Mucosa of rectum (tissue), 2 donors: Measurements from ENCODE around the gene TMEM271.

ENCODE experiments used
- H3K27ac ChIP-seq, 2 donors: one replicate each; pipeline ENCODE4 v1.7.0; 2013; ENCODE audit warnings: inconsistent platforms in 2 of 2, low read depth in 2 of 2, low read length in 2 of 2
- H3K27me3 ChIP-seq, 2 donors: one replicate each; pipeline ENCODE4 v1.7.0; 2013; ENCODE audit warnings: low read length in 2 of 2; ENCODE audit not compliant: control insufficient read depth in 2 of 2, insufficient read depth in 2 of 2
- H3K36me3 ChIP-seq, 2 donors: one replicate each; pipeline ENCODE4 v1.7.0; 2013; ENCODE audit warnings: low read length in 2 of 2; ENCODE audit not compliant: control insufficient read depth in 2 of 2, insufficient read depth in 2 of 2
- H3K4me1 ChIP-seq, 2 donors: one replicate each; pipeline ENCODE4 v1.7.0; 2013; ENCODE audit warnings: low read length in 2 of 2, mild to moderate bottlenecking in 1 of 2; ENCODE audit not compliant: control insufficient read depth in 2 of 2, insufficient read depth in 2 of 2
- H3K4me3 ChIP-seq, 2 donors: one replicate each; pipeline ENCODE4 v1.7.0; 2013; ENCODE audit warnings: low read length in 2 of 2
- H3K9ac ChIP-seq, 2 donors: one replicate each; pipeline ENCODE4 v1.7.0; 2013; ENCODE audit warnings: low read length in 2 of 2, low read depth in 1 of 2, mild to moderate bottlenecking in 1 of 2
- H3K9me3 ChIP-seq, 2 donors: one replicate each; pipeline ENCODE4 v1.7.0; 2013; ENCODE audit warnings: low read length in 2 of 2; ENCODE audit not compliant: control insufficient read depth in 2 of 2
- donor health status: healthy.
- donor health status: Normal muscosa, but diverticular disease.

The TMEM271 gene

GRCh38 chr4:578451-579443, 2.7 kb upstream of the TMEM271 start:
- no peak overlapping the region for H3K4me3 ChIP-seq
- H3K9me3 ChIP-seq, result no peaks in the 10 kb centered on the region
- H3K36me3 ChIP-seq, result no peaks in the 10 kb centered on the region
- H3K27ac ChIP-seq, result no peak overlapping the region
- no peaks in the 10 kb centered on the region for H3K4me1 ChIP-seq
- H3K27me3 ChIP-seq, result peaks cover 24 to 34% of the 10 kb centered on the region in 2 donors
- H3K9ac ChIP-seq, result no peak overlapping the region

GRCh38 chr4:577499-578450, 1.7 kb upstream of the TMEM271 start:
- H3K4me3 ChIP-seq, result no peak overlapping the region
- no peaks in the 10 kb centered on the region for H3K4me1 ChIP-seq
- H3K27me3 ChIP-seq, result peaks cover 31 to 37% of the 10 kb centered on the region in 2 donors
- no peaks in the 10 kb centered on the region for H3K9me3 ChIP-seq
- H3K9ac ChIP-seq, result no peak overlapping the region
- H3K36me3 ChIP-seq, result no peaks in the 10 kb centered on the region
- H3K27ac ChIP-seq, result no peak overlapping the region

GRCh38 chr4:576991-577498, 950 bp upstream of the TMEM271 start:
- H3K4me1 ChIP-seq, result no peaks in the 10 kb centered on the region
- no peaks in the 10 kb centered on the region for H3K9me3 ChIP-seq
- no peak overlapping the region for H3K9ac ChIP-seq
- no peaks in the 10 kb centered on the region for H3K36me3 ChIP-seq
- peaks cover 33 to 40% of the 10 kb centered on the region in 2 donors for H3K27me3 ChIP-seq
- no peak overlapping the region for H3K4me3 ChIP-seq
- H3K27ac ChIP-seq, result no peak overlapping the region

- Histone ChIP-seq H3K4me3 (no peak overlapping the region), H3K27me3 (peaks cover 28 to 42% of the 10 kb centered on the region in 2 donors), H3K27ac (no peak overlapping the region)
Observed at GRCh38 chr4:575281-576141, 584 bp downstream of the TMEM271 start.

GRCh38 chr4:574346-575161, 1.5 kb downstream of the TMEM271 start:
- Histone ChIP-seq H3K4me3 (no peak overlapping the region), H3K27ac (no peak overlapping the region), H3K27me3 (peaks cover 28 to 43% of the 10 kb centered on the region in 2 donors), H3K4me1 (no peaks in the 10 kb centered on the region), H3K9ac (no peak overlapping the region), H3K9me3 (no peaks in the 10 kb centered on the region), H3K36me3 (no peaks in the 10 kb centered on the region)

More at GRCh38 chr4:575281-576141, 584 bp downstream of the TMEM271 start:
- no peaks in the 10 kb centered on the region for H3K4me1 ChIP-seq
- no peak overlapping the region for H3K9ac ChIP-seq
- no peaks in the 10 kb centered on the region for H3K36me3 ChIP-seq
- no peaks in the 10 kb centered on the region for H3K9me3 ChIP-seq

GRCh38 chr4:573122-573892, 2.8 kb downstream of the TMEM271 start:
- Histone ChIP-seq H3K27me3 (peaks cover 22 to 32% of the 10 kb centered on the region in 2 donors), H3K9me3 (no peaks in the 10 kb centered on the region), H3K4me1 (no peaks in the 10 kb centered on the region), H3K4me3 (no peak overlapping the region), H3K36me3 (no peaks in the 10 kb centered on the region), H3K27ac (no peak overlapping the region), H3K9ac (no peak overlapping the region)

GRCh38 chr4:572594-572993, 3.5 kb downstream of the TMEM271 start:
- Histone ChIP-seq H3K9me3 (no peaks in the 10 kb centered on the region), H3K27me3 (peaks cover 15 to 25% of the 10 kb centered on the region in 2 donors), H3K27ac (no peak overlapping the region)

GRCh38 chr4:571838-572572, 4.1 kb downstream of the TMEM271 start:
- H3K9me3 ChIP-seq, result no peaks in the 10 kb centered on the region
- no peak overlapping the region for H3K9ac ChIP-seq
- no peaks in the 10 kb centered on the region for H3K4me1 ChIP-seq
- peaks cover 13 to 19% of the 10 kb centered on the region in 2 donors for H3K27me3 ChIP-seq
- H3K36me3 ChIP-seq, result no peaks in the 10 kb centered on the region
- no peak overlapping the region for H3K27ac ChIP-seq
- no peak overlapping the region for H3K4me3 ChIP-seq

More at GRCh38 chr4:572594-572993, 3.5 kb downstream of the TMEM271 start:
- Histone ChIP-seq H3K4me3 (no peak overlapping the region), H3K4me1 (no peaks in the 10 kb centered on the region), H3K36me3 (no peaks in the 10 kb centered on the region), H3K9ac (no peak overlapping the region)
